D341Med (cell line): ENCODE results near the gene SAMD13.

Experiments
- DNase-seq: peaks from one replicate; pipeline ENCODE4 v3.0.0; 2012; ENCODE audit warnings: low spot score

SAMD13 gene

GRCh38 chr1:84345220-84345619 lies 43.7 kb downstream of the SAMD13 start:
- DNase-seq = no peak

GRCh38 chr1:84347271-84347931 lies 45.9 kb downstream of the SAMD13 start:
- DNase-seq = no peak

GRCh38 chr1:84347932-84348555 lies 46.5 kb downstream of the SAMD13 start:
- no peak for DNase-seq

GRCh38 chr1:84348759-84349158 lies 47.3 kb downstream of the SAMD13 start:
- no peak for DNase-seq

GRCh38 chr1:84350104-84350503 lies 48.6 kb downstream of the SAMD13 start:
- no peak for DNase-seq

- DNase-seq = no peak
Observed at GRCh38 chr1:84350550-84350949, 49.0 kb downstream of the SAMD13 start.

- no peak for DNase-seq
Observed at GRCh38 chr1:84352298-84353106, 51.0 kb downstream of the SAMD13 start.

- no peak for DNase-seq
Observed at GRCh38 chr1:84353695-84354094, 52.2 kb downstream of the SAMD13 start.

- DNase-seq = no peak
Observed at GRCh38 chr1:84355556-84355955, 54.0 kb downstream of the SAMD13 start.

- no peak for DNase-seq
Observed at GRCh38 chr1:84356881-84357280, 55.4 kb downstream of the SAMD13 start.

GRCh38 chr1:84358695-84359094 lies 57.2 kb downstream of the SAMD13 start:
- no peak for DNase-seq

GRCh38 chr1:84360316-84360715 lies 58.8 kb downstream of the SAMD13 start:
- no peak for DNase-seq

GRCh38 chr1:84361796-84362195 lies 60.3 kb downstream of the SAMD13 start:
- no peak for DNase-seq

GRCh38 chr1:84363019-84363418 lies 61.5 kb downstream of the SAMD13 start:
- DNase-seq = no peak

GRCh38 chr1:84363622-84364021 lies 62.1 kb downstream of the SAMD13 start:
- DNase-seq = no peak

GRCh38 chr1:84365225-84366221 lies 64.0 kb downstream of the SAMD13 start:
- DNase-seq = no peak

GRCh38 chr1:84366786-84367185 lies 65.3 kb downstream of the SAMD13 start:
- no peak for DNase-seq

- no peak for DNase-seq
Observed at GRCh38 chr1:84367219-84367618, 65.7 kb downstream of the SAMD13 start.

GRCh38 chr1:84368441-84368840 lies 66.9 kb downstream of the SAMD13 start:
- no peak for DNase-seq

- no peak for DNase-seq
Observed at GRCh38 chr1:84370266-84370665, 68.8 kb downstream of the SAMD13 start.

- DNase-seq = no peak
Observed at GRCh38 chr1:84370831-84371394, 69.4 kb downstream of the SAMD13 start.
